Frontal cortex (tissue), 4 donors: ENCODE measurements around the gene HAGHL. TPM values are rescaled to one million over a fixed set of nuclear protein-coding genes. Genes with fewer than 3 reads are reported as not detected.

ENCODE experiments used
- DNase-seq, 2 donors: peaks; one replicate each; pipeline ENCODE4 v3.0.0; 2012; ENCODE audit warnings: low spot score in 2 of 2
- FAIRE-seq: peaks from 2 replicates; lab custom pipeline; 2012; peaks lifted over from hg19 to GRCh38; lab: Jason Lieb, UNC
- small RNA-seq: library from RNA; depleted of rRNA; stranded (forward); fragments of <200 nt; gene quantifications from one replicate; pipeline ENCODE3, GENCODE V24; 2014
- total RNA-seq: library from RNA; depleted of rRNA; stranded (reverse); fragments of >200 nt; gene quantifications from one replicate; pipeline ENCODE4 v1.2.3, GENCODE V29; 2014
- donor health status: control.
- donor health status: control.
- donor health status: control.

Gene HAGHL
- total RNA-seq, 1 donor from 2014 or later, result 11.4 TPM

GRCh38 chr16:778909-779527, 52.1 kb downstream of the HAGHL start:
- DNase-seq (no peak), FAIRE-seq (no peak)

Small RNAs within 50 kb of the gene (small RNA-seq; reads per million reads assigned to genes)
- gene MIR662, result not detected

Other genes starting within 250 kb of the HAGHL start
- gene CAPN15, start 199.4 kb upstream of the HAGHL start, total RNA-seq, result 7.3 TPM
- not detected for gene PRR35, start 166.7 kb upstream of the HAGHL start, total RNA-seq
- 0.41 TPM for gene NHLRC4, start 160.1 kb upstream of the HAGHL start, total RNA-seq
- 16.7 TPM for gene PIGQ, start 157.1 kb upstream of the HAGHL start, total RNA-seq
- 25.3 TPM for gene RAB40C, start 137.0 kb upstream of the HAGHL start, total RNA-seq
- gene WFIKKN1, start 96.1 kb upstream of the HAGHL start, total RNA-seq, result 0.41 TPM
- gene METTL26, start 90.8 kb upstream of the HAGHL start, total RNA-seq, result 31.8 TPM
- gene MCRIP2, start 85.3 kb upstream of the HAGHL start, total RNA-seq, result 9.8 TPM
- gene WDR90, start 77.7 kb upstream of the HAGHL start, total RNA-seq, result 8.2 TPM
- 17.9 TPM for gene RHOT2, start 59.0 kb upstream of the HAGHL start, total RNA-seq
- gene RHBDL1, start 51.4 kb upstream of the HAGHL start, total RNA-seq, result 2.0 TPM
- gene STUB1, start 46.7 kb upstream of the HAGHL start, total RNA-seq, result 77.5 TPM
- gene JMJD8, start 42.8 kb upstream of the HAGHL start, total RNA-seq, result 10.2 TPM
- 2.9 TPM for gene WDR24, start 36.7 kb upstream of the HAGHL start, total RNA-seq
- gene FBXL16, start 21.3 kb upstream of the HAGHL start, total RNA-seq, result 4.5 TPM
- gene METRN, start 12.0 kb upstream of the HAGHL start, total RNA-seq, result 23.6 TPM
- gene ANTKMT, start 6.0 kb upstream of the HAGHL start, total RNA-seq, result 13.0 TPM
- gene CCDC78, start 663 bp upstream of the HAGHL start, total RNA-seq, result 4.5 TPM
- 50.1 TPM for gene CIAO3, start 13.9 kb downstream of the HAGHL start, total RNA-seq
- gene MSLN, start 33.6 kb downstream of the HAGHL start, total RNA-seq, result not detected
- gene RPUSD1, start 61.3 kb downstream of the HAGHL start, total RNA-seq, result 12.6 TPM
- 9.8 TPM for gene CHTF18, start 61.5 kb downstream of the HAGHL start, total RNA-seq
- gene GNG13, start 73.6 kb downstream of the HAGHL start, total RNA-seq, result not detected
- gene LMF1, start 243.9 kb downstream of the HAGHL start, total RNA-seq, result 10.2 TPM